Glutamatergic neuron (in vitro differentiated cells): Measurements from ENCODE around the gene NUAK2. TPM values are rescaled to one million over a fixed set of nuclear protein-coding genes. Genes with fewer than 3 reads are reported as not detected.

ENCODE experiments used
- DNase-seq: peaks from one replicate; pipeline ENCODE4 v3.0.0; 2022
- H3K27ac Mint-ChIP-seq: one replicate; pipeline ENCODE4 v1.8.0; 2020; ENCODE audit warnings: mild to moderate bottlenecking, mixed read lengths, inconsistent platforms; ENCODE audit not compliant: unreplicated experiment
- H3K27me3 Mint-ChIP-seq: one replicate; pipeline ENCODE4 v1.8.0; 2020; ENCODE audit warnings: mild to moderate bottlenecking, moderate library complexity, mixed read lengths, inconsistent platforms; ENCODE audit not compliant: unreplicated experiment
- H3K36me3 Mint-ChIP-seq: one replicate; pipeline ENCODE4 v1.8.0; 2020; ENCODE audit warnings: mild to moderate bottlenecking, mixed read lengths, inconsistent platforms; ENCODE audit not compliant: unreplicated experiment
- H3K4me1 Mint-ChIP-seq: one replicate; pipeline ENCODE4 v1.8.0; 2020; ENCODE audit warnings: mild to moderate bottlenecking, low read depth, mixed read lengths, inconsistent platforms; ENCODE audit not compliant: unreplicated experiment
- H3K4me3 Mint-ChIP-seq: one replicate; pipeline ENCODE4 v1.8.0; 2020; ENCODE audit warnings: mild to moderate bottlenecking, mixed read lengths, inconsistent platforms; ENCODE audit not compliant: unreplicated experiment
- H3K9me3 Mint-ChIP-seq: one replicate; pipeline ENCODE4 v1.8.0; 2020; ENCODE audit warnings: mild to moderate bottlenecking, moderate library complexity, mixed read lengths, inconsistent platforms; ENCODE audit not compliant: unreplicated experiment
- CTCF ChIP-seq: fragments of 200-600 bp; sonication (generic); IDR thresholded peaks from one replicate; pipeline ENCODE4 v1.5.0; 2021; ENCODE audit not compliant: partially characterized antibody, unreplicated experiment
- total RNA-seq: library from RNA; stranded (reverse); fragmentation: NEBNext Ultra II Directional; extraction: Animal tissue kit (Norgen Biotek cat#: 25700); gene quantifications from one replicate; pipeline ENCODE4 v1.2.1, GENCODE V29; 2021; ENCODE audit not compliant: unreplicated experiment

Gene NUAK2
- total RNA-seq, 1 donor from 2014 or later: 8.0 TPM

- H3K27ac Mint-ChIP-seq: no peak overlapping the region
- H3K4me3 Mint-ChIP-seq: no peak overlapping the region
- TF ChIP-seq CTCF: no peak
- H3K9me3 Mint-ChIP-seq: peaks cover 2% of the 10 kb centered on the region
- DNase-seq: no peak
- H3K27me3 Mint-ChIP-seq: peaks cover 1% of the 10 kb centered on the region
- peaks cover 8% of the 10 kb centered on the region for H3K4me1 Mint-ChIP-seq
- H3K36me3 Mint-ChIP-seq: peaks cover 4% of the 10 kb centered on the region
Observed at GRCh38 chr1:205306929-205307566, 14.5 kb downstream of the NUAK2 start.

GRCh38 chr1:205304695-205305070 is 16.9 kb downstream of the NUAK2 start:
- Mint-ChIP-seq H3K4me1 (peaks cover 18% of the 10 kb centered on the region), H3K9me3 (peaks cover 2% of the 10 kb centered on the region), H3K27ac (no peak overlapping the region), H3K27me3 (peaks cover 1% of the 10 kb centered on the region), H3K36me3 (peaks cover 4% of the 10 kb centered on the region), H3K4me3 (no peak overlapping the region)
- no peak for TF ChIP-seq CTCF
- no peak for DNase-seq

- peaks cover 16% of the 10 kb centered on the region for H3K4me1 Mint-ChIP-seq
Observed at GRCh38 chr1:205304046-205304694, 17.4 kb downstream of the NUAK2 start.

GRCh38 chr1:205303247-205303888 is 18.2 kb downstream of the NUAK2 start:
- Mint-ChIP-seq H3K27me3 (peaks cover 1% of the 10 kb centered on the region), H3K9me3 (peaks cover 3% of the 10 kb centered on the region), H3K4me1 (peaks cover 18% of the 10 kb centered on the region), H3K27ac (no peak overlapping the region), H3K36me3 (peaks cover 4% of the 10 kb centered on the region), H3K4me3 (no peak overlapping the region)
- TF ChIP-seq CTCF: no peak
- DNase-seq: no peak

More at GRCh38 chr1:205304046-205304694, 17.4 kb downstream of the NUAK2 start:
- Mint-ChIP-seq H3K36me3 (peaks cover 4% of the 10 kb centered on the region), H3K27me3 (peaks cover 1% of the 10 kb centered on the region), H3K9me3 (peaks cover 2% of the 10 kb centered on the region), H3K4me3 (no peak overlapping the region), H3K27ac (no peak overlapping the region)
- TF ChIP-seq CTCF: no peak
- no peak for DNase-seq
